ENCODE data around the gene BEAN1. TPM values are rescaled to one million over a fixed set of nuclear protein-coding genes. Genes with fewer than 3 reads are reported as not detected.

The BEAN1 gene
- total RNA-seq, 4 donors from 2014 or later: 0.23 to 1.8 (median 0.76) TPM; not detected in 1

GRCh38 chr16:66520406-66521170 is 93.5 kb downstream of the BEAN1 start:
- H3K36me3 ChIP-seq: peaks cover 0 to 27% (median 0%) of the 10 kb centered on the region in 3 donors
- H3K4me1 ChIP-seq: peaks cover 54 to 98% (median 79%) of the 10 kb centered on the region in 3 donors
- H3K27me3 ChIP-seq: no peaks in the 10 kb centered on the region
- TF ChIP-seq POLR2A (IDR thresholded peaks at IDR 0.05) (peak in 1 of 4 donors; percentile 13), CTCF (IDR thresholded peaks at IDR 0.05) (no peak)
- intact Hi-C loops (cut with DNase I): no loop called here
- H3K9me3 ChIP-seq: no peaks in the 10 kb centered on the region
- no peak for DNase-seq
- H3K27ac ChIP-seq: peak overlapping the region; percentile 27 to 94 (median 90)
- WGBS, 2 donors: 75 to 80% methylated on average over 10 to 11 of the region's 14 CpGs
- no peak overlapping the region for H3K4me3 ChIP-seq

GRCh38 chr16:66521252-66521713 is 94.2 kb downstream of the BEAN1 start:
- intact Hi-C loops (cut with DNase I): no loop called here
- no peaks in the 10 kb centered on the region for H3K27me3 ChIP-seq
- TF ChIP-seq POLR2A (IDR thresholded peaks at IDR 0.05): no peak
- no peak for TF ChIP-seq CTCF (IDR thresholded peaks at IDR 0.05)
- H3K4me1 ChIP-seq: peaks cover 47 to 91% (median 72%) of the 10 kb centered on the region in 3 donors
- no peak for DNase-seq
- peak overlapping the region; percentile 27 to 92 (median 74) for H3K27ac ChIP-seq
- H3K9me3 ChIP-seq: no peaks in the 10 kb centered on the region
- WGBS, 2 donors: 100% methylated on average over 1 of the region's 5 CpGs; no CpG with 5 or more reads in 1 of the 2 donors
- H3K4me3 ChIP-seq: no peak overlapping the region
- peaks cover 0 to 32% (median 0%) of the 10 kb centered on the region in 3 donors for H3K36me3 ChIP-seq

GRCh38 chr16:66521951-66522771 is 95.1 kb downstream of the BEAN1 start:
- peak overlapping the region; percentile 38 to 92 (median 74) for H3K27ac ChIP-seq
- intact Hi-C loops (cut with DNase I): no loop called here
- peaks cover 38 to 82% (median 64%) of the 10 kb centered on the region in 3 donors for H3K4me1 ChIP-seq
- no peaks in the 10 kb centered on the region for H3K27me3 ChIP-seq
- H3K4me3 ChIP-seq: no peak overlapping the region
- DNase-seq: no peak
- peaks cover 0 to 41% (median 4%) of the 10 kb centered on the region in 3 donors for H3K36me3 ChIP-seq
- 49 to 57% methylated on average over 9 to 14 of the region's 17 CpGs for WGBS, 2 donors
- TF ChIP-seq CTCF (IDR thresholded peaks at IDR 0.05) (no peak), POLR2A (IDR thresholded peaks at IDR 0.05) (no peak)
- H3K9me3 ChIP-seq: no peaks in the 10 kb centered on the region

GRCh38 chr16:66522816-66523590 is 95.9 kb downstream of the BEAN1 start:
- Histone ChIP-seq H3K27me3 (no peaks in the 10 kb centered on the region), H3K9me3 (no peaks in the 10 kb centered on the region), H3K4me3 (no peak overlapping the region), H3K4me1 (peaks cover 30 to 74% (median 55%) of the 10 kb centered on the region in 3 donors), H3K27ac (peak overlapping the region; percentile 38 to 92 (median 74)), H3K36me3 (peaks cover 1 to 49% (median 7%) of the 10 kb centered on the region in 3 donors)
- intact Hi-C loops (cut with DNase I): no loop called here
- TF ChIP-seq CTCF (IDR thresholded peaks at IDR 0.05): no peak
- no peak for TF ChIP-seq POLR2A (IDR thresholded peaks at IDR 0.05)
- no peak for DNase-seq
- 81 to 90% methylated on average over 7 to 10 of the region's 11 CpGs for WGBS, 2 donors

All from esophagus squamous epithelium (tissue), 5 donors.